H9 (cell line): ENCODE results near the gene PROC. TPM values are rescaled to one million over a fixed set of nuclear protein-coding genes. Genes with fewer than 3 reads are reported as not detected.

Experiments
- DNase-seq: peaks from one replicate; pipeline ENCODE4 v3.0.0-alpha.2; 2017
- H2AFZ ChIP-seq: one replicate; pipeline ENCODE4 v1.6.1; 2013; ENCODE audit warnings: mild to moderate bottlenecking, low read length, control low read depth, moderate library complexity
- H2AK5ac ChIP-seq: 2 replicates; pipeline ENCODE4 v1.6.1; 2013; ENCODE audit warnings: low read length, control low read depth, mixed read lengths; ENCODE audit not compliant: insufficient read length
- H2BK120ac ChIP-seq: one replicate; pipeline ENCODE4 v1.6.1; 2013; ENCODE audit warnings: low read depth, mild to moderate bottlenecking, low read length, control low read depth, inconsistent platforms; ENCODE audit not compliant: poor library complexity, severe bottlenecking
- H2BK12ac ChIP-seq: 2 replicates; pipeline ENCODE4 v1.6.1; 2013; ENCODE audit warnings: low read length, control low read depth, mixed read lengths, low read depth; ENCODE audit not compliant: insufficient read length
- H2BK15ac ChIP-seq: 2 replicates; pipeline ENCODE4 v1.6.1; 2013; ENCODE audit warnings: low read depth, low read length, control low read depth
- H2BK20ac ChIP-seq: one replicate; pipeline ENCODE4 v1.6.1; 2013; ENCODE audit warnings: low read depth, mild to moderate bottlenecking, low read length, control low read depth, inconsistent platforms; ENCODE audit not compliant: poor library complexity, severe bottlenecking
- H2BK5ac ChIP-seq: 2 replicates; pipeline ENCODE4 v1.6.1; 2013; ENCODE audit warnings: low read length, control low read depth, mixed read lengths; ENCODE audit not compliant: insufficient read length
- H3K14ac ChIP-seq: 2 replicates; pipeline ENCODE4 v1.6.1; 2013; ENCODE audit warnings: low read length, control low read depth; ENCODE audit not compliant: insufficient read depth
- H3K18ac ChIP-seq: 2 replicates; pipeline ENCODE4 v1.6.1; 2013; ENCODE audit warnings: low read depth, mild to moderate bottlenecking, mixed read lengths, low read length, control low read depth; ENCODE audit not compliant: insufficient read length
- H3K23ac ChIP-seq: 2 replicates; pipeline ENCODE4 v1.6.1; 2013; ENCODE audit warnings: low read length, control low read depth, mixed read lengths, low read depth; ENCODE audit not compliant: insufficient read length
- H3K23me2 ChIP-seq: 2 replicates; pipeline ENCODE4 v1.6.1; 2013; ENCODE audit warnings: low read depth, mild to moderate bottlenecking, mixed read lengths, low read length, control low read depth; ENCODE audit not compliant: insufficient read length, poor library complexity, severe bottlenecking
- H3K27ac ChIP-seq: 2 replicates; pipeline ENCODE4 v1.5.1; 2013; ENCODE audit warnings: low read length, control low read depth, mixed read lengths, low read depth; ENCODE audit not compliant: insufficient read length
- H3K27me3 ChIP-seq: 2 replicates; pipeline ENCODE4 v1.6.1; 2013; ENCODE audit warnings: low read length, control low read depth, inconsistent platforms; ENCODE audit not compliant: insufficient read depth
- H3K4ac ChIP-seq: 2 replicates; pipeline ENCODE4 v1.6.1; 2013; ENCODE audit warnings: low read depth, mild to moderate bottlenecking, control low read depth, inconsistent platforms, low read length, moderate library complexity
- H3K4me1 ChIP-seq: 2 replicates; pipeline ENCODE4 v1.6.1; 2013; ENCODE audit warnings: low read length, control low read depth, inconsistent platforms; ENCODE audit not compliant: insufficient read depth
- H3K4me2 ChIP-seq: 2 replicates; pipeline ENCODE4 v1.6.1; 2013; ENCODE audit warnings: low read length, control low read depth, mixed read lengths; ENCODE audit not compliant: insufficient read length, insufficient read depth
- H3K56ac ChIP-seq: 2 replicates; pipeline ENCODE4 v1.6.1; 2013; ENCODE audit warnings: low read depth, mild to moderate bottlenecking, mixed read lengths, low read length, control low read depth; ENCODE audit not compliant: insufficient read length
- H3K79me1 ChIP-seq: 2 replicates; pipeline ENCODE4 v1.6.1; 2013; ENCODE audit warnings: low read depth, mild to moderate bottlenecking, moderate library complexity, low read length, control low read depth, inconsistent platforms; ENCODE audit not compliant: insufficient read depth, poor library complexity, severe bottlenecking
- H3K79me2 ChIP-seq: 2 replicates; pipeline ENCODE4 v1.6.1; 2013; ENCODE audit warnings: low read length, control low read depth, inconsistent platforms; ENCODE audit not compliant: insufficient read depth
- H3K9ac ChIP-seq: 2 replicates; pipeline ENCODE4 v1.6.1; 2013; ENCODE audit warnings: low read length, control low read depth, mixed read lengths; ENCODE audit not compliant: insufficient read length; ENCODE audit errors: extremely low read depth
- H3K9me3 ChIP-seq: one replicate; pipeline ENCODE4 v1.6.1; 2013; ENCODE audit warnings: low read depth, low read length, inconsistent platforms; ENCODE audit not compliant: control insufficient read depth
- H3T11ph ChIP-seq: one replicate; pipeline ENCODE4 v1.6.1; 2013; ENCODE audit warnings: mild to moderate bottlenecking, low read length, control low read depth, inconsistent platforms
- H4K20me1 ChIP-seq: one replicate; pipeline ENCODE4 v1.6.1; 2013; ENCODE audit not compliant: control insufficient read depth, insufficient read length, insufficient read depth
- H4K5ac ChIP-seq: 2 replicates; pipeline ENCODE4 v1.6.1; 2013; ENCODE audit warnings: low read depth, mild to moderate bottlenecking, mixed read lengths, low read length, control low read depth; ENCODE audit not compliant: insufficient read length
- H4K8ac ChIP-seq: replicated peaks from 2 replicates; pipeline ENCODE4 v1.6.1; 2013; ENCODE audit warnings: low read length, control low read depth, mixed read lengths, low read depth; ENCODE audit not compliant: insufficient read length
- H4K91ac ChIP-seq: 2 replicates; pipeline ENCODE4 v1.6.1; 2013; ENCODE audit warnings: low read depth, mild to moderate bottlenecking, moderate library complexity, mixed read lengths, low read length, control low read depth; ENCODE audit not compliant: insufficient read length
- H3K27ac Mint-ChIP-seq, 3 experiments: 2 replicates in 2 of 3; 3 replicates in 1 of 3; pipeline ENCODE4 v1.8.0; 2020 to 2021; ENCODE audit warnings: mixed read lengths in 3 of 3, mild to moderate bottlenecking in 1 of 3, moderate library complexity in 1 of 3
- H3K27me3 Mint-ChIP-seq: 2 replicates; pipeline ENCODE4 v1.8.0; 2021; ENCODE audit warnings: low read depth, mild to moderate bottlenecking, moderate library complexity, mixed read lengths
- H3K36me3 Mint-ChIP-seq, 3 experiments: 2 replicates in 2 of 3; 3 replicates in 1 of 3; pipeline ENCODE4 v1.8.0; 2020 to 2021; ENCODE audit warnings: low read depth in 3 of 3, mixed read lengths in 3 of 3; ENCODE audit not compliant: insufficient read depth in 1 of 3
- H3K4me1 Mint-ChIP-seq, 2 experiments: 2 replicates each; pipeline ENCODE4 v1.8.0; 2020; ENCODE audit warnings: mixed read lengths in 2 of 2
- H3K4me3 Mint-ChIP-seq, 2 experiments: 2 replicates in 1 of 2; 3 replicates in 1 of 2; pipeline ENCODE4 v1.8.0; 2020 to 2021; ENCODE audit warnings: mild to moderate bottlenecking in 2 of 2, mixed read lengths in 2 of 2, moderate library complexity in 1 of 2
- H3K9me3 Mint-ChIP-seq, 2 experiments: 2 replicates in 1 of 2; 3 replicates in 1 of 2; pipeline ENCODE4 v1.8.0; 2020; ENCODE audit warnings: mild to moderate bottlenecking in 2 of 2, mixed read lengths in 2 of 2, moderate library complexity in 1 of 2
- CTCF ChIP-seq: fragments of 200-600 bp; sonication (generic); conservative IDR thresholded peaks from 3 replicates; pipeline ENCODE4 v1.8.0; 2021; ENCODE audit warnings: antibody characterized with exemption, mild to moderate bottlenecking
- WGBS: extraction: QIAGEN DNeasy Blood & Tissue Kit; methylation state at CpG from one replicate; pipeline ENCODE4 v1.1.7; 2013; ENCODE audit warnings: missing lambda C conversion rate, low lambda C conversion rate, mixed read lengths; ENCODE audit not compliant: insufficient read length; ENCODE audit errors: extremely low coverage; 5-methylcytosine and 5-hydroxymethylcytosine counted together
- total RNA-seq: library from RNA; stranded (reverse); gene quantifications from 2 replicates; pipeline ENCODE4 v1.2.1, GENCODE V29; 2021

The PROC gene
- total RNA-seq, 1 experiment from 2014 or later: 0.61 TPM

- H3K27ac ChIP-seq: no peak overlapping the region
- no peak overlapping the region for H3K4ac ChIP-seq
- no peak overlapping the region for H2BK5ac ChIP-seq
- no peak overlapping the region for H4K91ac ChIP-seq
- H3K4me1 Mint-ChIP-seq: peaks cover 11 to 16% of the 10 kb centered on the region in 2 experiments
- H4K20me1 ChIP-seq: no peaks in the 10 kb centered on the region
- WGBS: no CpG with 5 or more reads among the region's 6 CpGs
- no peak for TF ChIP-seq CTCF
- no peak overlapping the region for H2BK15ac ChIP-seq
- no peak overlapping the region for H2BK12ac ChIP-seq
- DNase-seq: no peak
- no peak overlapping the region for H3K18ac ChIP-seq
- H3K27me3 Mint-ChIP-seq: peaks cover 16% of the 10 kb centered on the region
- no peak overlapping the region for H2AFZ ChIP-seq
- peak overlapping the region in 1 of 3 experiments; percentile 13; a peak in 1 of 7 replicates for H3K27ac Mint-ChIP-seq
- H3K4me2 ChIP-seq: no peak overlapping the region
- H3K9me3 ChIP-seq: no peaks in the 10 kb centered on the region
- no peak overlapping the region; a peak in 1 of 5 replicates for H3K4me3 Mint-ChIP-seq
- H3K23ac ChIP-seq: no peak overlapping the region
- no peaks in the 10 kb centered on the region; a peak in 1 of 7 replicates for H3K36me3 Mint-ChIP-seq
- H3K56ac ChIP-seq: no peak overlapping the region
- H2AK5ac ChIP-seq: no peak overlapping the region
- H3K79me2 ChIP-seq: no peaks in the 10 kb centered on the region
- no peak overlapping the region for H3T11ph ChIP-seq
- H3K9ac ChIP-seq: no peak overlapping the region
- H2BK20ac ChIP-seq: no peak overlapping the region
- no peak overlapping the region for H4K5ac ChIP-seq
- H3K79me1 ChIP-seq: no peaks in the 10 kb centered on the region
- no peak overlapping the region for H3K14ac ChIP-seq
- H2BK120ac ChIP-seq: no peak overlapping the region
- H3K23me2 ChIP-seq: no peaks in the 10 kb centered on the region
- no peaks in the 10 kb centered on the region for H3K4me1 ChIP-seq
- no peak overlapping the region for H4K8ac ChIP-seq
- H3K27me3 ChIP-seq: no peaks in the 10 kb centered on the region; the same call in 1 of the 2 replicates
- peaks cover 0 to 2% of the 10 kb centered on the region in 2 experiments; a peak in 1 of 5 replicates for H3K9me3 Mint-ChIP-seq
These were observed 10.5 kb downstream of the PROC start for GRCh38 chr2:127428815-127429109.
